IPS-20b (cell line): ENCODE data around the gene GADL1.

Experiments
- H3K27ac ChIP-seq: one replicate; pipeline ENCODE4 v1.5.1; 2013; ENCODE audit warnings: low read length
- H3K27me3 ChIP-seq: 2 replicates; pipeline ENCODE4 v1.6.1; 2013; ENCODE audit warnings: mild to moderate bottlenecking, low read length, inconsistent platforms; ENCODE audit not compliant: insufficient read depth
- H3K36me3 ChIP-seq: 2 replicates; pipeline ENCODE4 v1.6.1; 2013; ENCODE audit warnings: low read depth, mild to moderate bottlenecking, inconsistent platforms, low read length, moderate library complexity; ENCODE audit not compliant: insufficient read depth
- H3K4me1 ChIP-seq: 2 replicates; pipeline ENCODE4 v1.6.1; 2013; ENCODE audit warnings: mild to moderate bottlenecking, control low read depth, inconsistent platforms, low read length, moderate library complexity; ENCODE audit not compliant: insufficient read depth
- H3K4me3 ChIP-seq: 2 replicates; pipeline ENCODE4 v1.5.1; 2013; ENCODE audit warnings: mild to moderate bottlenecking, low read length, inconsistent platforms
- H3K9ac ChIP-seq: 2 replicates; pipeline ENCODE4 v1.6.1; 2013; ENCODE audit warnings: low read depth, mild to moderate bottlenecking, inconsistent platforms, low read length, moderate library complexity
- H3K9me3 ChIP-seq: 2 replicates; pipeline ENCODE4 v1.6.1; 2013; ENCODE audit warnings: mild to moderate bottlenecking, low read depth, low read length, inconsistent platforms; ENCODE audit not compliant: insufficient read depth

GADL1 gene

DNA sequence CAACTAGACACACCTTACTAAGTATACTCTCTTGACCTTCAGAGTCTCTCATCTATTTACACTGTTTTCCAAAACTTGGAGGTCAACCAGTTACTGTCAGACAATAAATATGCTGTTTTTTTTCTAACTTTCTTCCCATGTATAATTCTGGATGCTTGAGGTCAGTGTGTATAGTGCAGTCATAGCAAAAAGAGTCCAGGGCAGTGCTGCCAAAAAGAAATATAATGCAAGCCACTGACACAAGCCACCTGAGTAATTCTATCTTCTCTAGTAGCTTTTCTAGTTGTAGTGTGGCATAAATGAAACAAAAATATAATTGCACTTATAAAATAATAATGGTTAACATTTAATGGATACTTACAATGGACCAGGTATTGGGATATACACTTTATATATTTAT is 21.6 kb downstream of the GADL1 start:
- H3K27ac ChIP-seq, result no peak overlapping the region
- no peaks in the 10 kb centered on the region for H3K9me3 ChIP-seq
- no peaks in the 10 kb centered on the region for H3K27me3 ChIP-seq
- H3K4me3 ChIP-seq, result no peak overlapping the region
- no peaks in the 10 kb centered on the region for H3K4me1 ChIP-seq
- H3K9ac ChIP-seq, result no peak overlapping the region
- no peaks in the 10 kb centered on the region for H3K36me3 ChIP-seq

DNA sequence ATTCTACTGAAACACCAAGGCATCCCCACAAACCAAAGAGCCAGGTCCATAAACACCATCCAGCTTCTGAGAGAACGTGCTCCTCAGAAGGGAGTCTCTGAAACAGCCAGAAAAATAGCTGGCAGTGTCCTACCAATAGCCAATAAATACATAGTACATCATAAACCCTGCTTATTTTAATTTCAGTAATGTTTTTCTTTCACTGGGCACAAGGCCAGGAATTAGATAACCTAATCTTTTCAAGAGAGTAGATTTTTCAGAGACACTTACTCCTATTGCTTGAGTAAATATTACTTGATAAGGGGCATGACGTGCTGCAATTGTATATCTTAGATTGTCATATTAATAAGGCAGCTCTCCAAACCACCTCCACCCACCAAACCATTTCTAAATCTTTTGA is 22.7 kb downstream of the GADL1 start:
- no peaks in the 10 kb centered on the region for H3K9me3 ChIP-seq

DNA sequence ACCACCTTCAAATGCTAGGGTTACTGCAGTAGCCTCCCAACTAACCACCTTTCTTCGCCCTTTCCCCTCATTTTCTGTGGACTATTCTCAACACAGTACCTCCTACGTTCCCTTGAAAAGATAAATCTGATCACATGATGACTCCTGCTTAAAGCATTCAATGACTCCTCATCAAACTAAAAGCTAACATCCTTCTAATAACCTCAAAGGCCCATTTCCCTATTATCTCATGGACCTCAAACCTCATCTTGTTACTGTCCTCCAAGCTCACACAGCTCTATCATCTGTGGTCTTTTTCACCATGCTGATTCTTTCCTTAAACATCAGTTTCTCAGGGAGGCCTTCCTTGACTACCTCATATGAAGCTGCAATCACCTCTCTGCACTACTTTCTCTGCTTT is 29.6 kb downstream of the GADL1 start:
- Histone ChIP-seq H3K9me3 (no peaks in the 10 kb centered on the region), H3K4me3 (no peak overlapping the region), H3K36me3 (no peaks in the 10 kb centered on the region), H3K9ac (no peak overlapping the region), H3K27me3 (no peaks in the 10 kb centered on the region), H3K27ac (no peak overlapping the region), H3K4me1 (peaks cover 9% of the 10 kb centered on the region)

More for the DNA sequence above, 22.7 kb downstream of the GADL1 start:
- Histone ChIP-seq H3K4me1 (no peaks in the 10 kb centered on the region), H3K9ac (no peak overlapping the region), H3K27me3 (no peaks in the 10 kb centered on the region), H3K4me3 (no peak overlapping the region), H3K27ac (no peak overlapping the region), H3K36me3 (no peaks in the 10 kb centered on the region)

DNA sequence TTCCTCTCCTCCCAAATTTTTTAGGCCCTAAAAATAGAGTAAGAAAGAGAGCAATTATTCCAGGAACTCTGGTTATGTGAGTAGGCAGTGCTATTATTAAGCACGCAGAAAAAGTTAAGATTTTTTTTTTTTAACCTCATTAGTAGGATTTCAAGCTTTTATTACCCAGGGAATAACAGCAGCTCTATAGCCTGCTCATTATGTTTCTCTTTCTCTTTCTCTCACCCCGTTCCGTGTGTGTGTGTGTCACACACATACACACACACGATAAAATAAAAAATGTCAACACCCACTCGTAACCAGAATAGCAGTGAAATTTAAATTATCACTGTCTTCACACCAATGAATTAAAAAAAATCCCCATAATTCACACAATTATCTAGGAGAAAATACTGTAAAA is 30.3 kb downstream of the GADL1 start:
- no peak overlapping the region for H3K27ac ChIP-seq
- H3K36me3 ChIP-seq, result no peaks in the 10 kb centered on the region
- H3K27me3 ChIP-seq, result no peaks in the 10 kb centered on the region
- H3K9ac ChIP-seq, result no peak overlapping the region; the same call in 1 of the 2 replicates
- H3K4me3 ChIP-seq, result no peak overlapping the region
- no peaks in the 10 kb centered on the region for H3K9me3 ChIP-seq
- H3K4me1 ChIP-seq, result peaks cover 9% of the 10 kb centered on the region

DNA sequence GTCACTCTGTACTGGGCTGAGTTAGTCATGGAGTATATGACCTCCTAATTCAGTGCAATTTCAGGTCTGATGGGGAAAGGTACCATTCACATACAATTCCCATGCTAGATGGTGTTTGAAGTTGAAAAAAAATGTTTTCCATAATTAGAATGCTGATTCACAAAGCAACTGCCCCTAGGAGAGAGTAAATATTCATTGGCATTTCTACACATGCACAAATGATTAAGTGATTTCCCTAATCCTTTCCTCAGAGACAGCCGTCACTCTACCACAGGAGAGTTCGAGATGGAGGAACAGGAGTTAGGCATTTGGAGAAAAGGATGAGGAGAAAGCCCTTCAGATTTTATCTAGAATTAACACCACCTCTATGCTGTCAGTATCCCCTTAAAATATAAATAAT is 32.5 kb downstream of the GADL1 start:
- Histone ChIP-seq H3K27me3 (no peaks in the 10 kb centered on the region), H3K4me1 (peaks cover 9% of the 10 kb centered on the region), H3K36me3 (no peaks in the 10 kb centered on the region), H3K27ac (no peak overlapping the region), H3K9ac (no peak overlapping the region), H3K9me3 (no peaks in the 10 kb centered on the region), H3K4me3 (no peak overlapping the region)

DNA sequence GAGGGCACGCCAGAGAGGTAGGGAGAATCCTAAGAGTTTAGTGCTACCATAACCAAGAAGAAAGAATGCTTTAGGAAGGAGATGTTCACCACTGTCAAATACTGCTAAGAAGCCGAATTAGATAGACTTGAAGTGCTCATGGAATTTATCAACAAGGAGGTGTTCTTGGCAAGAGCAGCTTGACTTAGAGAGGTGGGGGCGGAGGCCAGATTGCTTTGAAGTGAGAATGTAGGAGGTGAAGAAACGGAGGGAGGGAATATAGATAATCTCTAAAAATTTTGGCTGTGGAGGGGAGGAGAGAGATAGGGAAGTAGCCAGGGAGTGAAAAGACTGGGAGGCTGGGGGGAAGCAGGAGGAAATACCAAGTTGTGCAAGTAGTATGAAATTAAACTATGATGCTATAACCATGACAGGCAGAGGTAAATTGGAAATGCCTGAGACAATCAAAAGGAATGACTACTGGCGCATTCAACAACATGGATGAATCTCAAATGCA is 35.5 kb downstream of the GADL1 start:
- no peak overlapping the region for H3K27ac ChIP-seq
- no peak overlapping the region for H3K4me3 ChIP-seq
- peaks cover 8% of the 10 kb centered on the region for H3K4me1 ChIP-seq
- H3K36me3 ChIP-seq, result no peaks in the 10 kb centered on the region
- no peak overlapping the region for H3K9ac ChIP-seq
- no peaks in the 10 kb centered on the region for H3K27me3 ChIP-seq
- H3K9me3 ChIP-seq, result no peaks in the 10 kb centered on the region

DNA sequence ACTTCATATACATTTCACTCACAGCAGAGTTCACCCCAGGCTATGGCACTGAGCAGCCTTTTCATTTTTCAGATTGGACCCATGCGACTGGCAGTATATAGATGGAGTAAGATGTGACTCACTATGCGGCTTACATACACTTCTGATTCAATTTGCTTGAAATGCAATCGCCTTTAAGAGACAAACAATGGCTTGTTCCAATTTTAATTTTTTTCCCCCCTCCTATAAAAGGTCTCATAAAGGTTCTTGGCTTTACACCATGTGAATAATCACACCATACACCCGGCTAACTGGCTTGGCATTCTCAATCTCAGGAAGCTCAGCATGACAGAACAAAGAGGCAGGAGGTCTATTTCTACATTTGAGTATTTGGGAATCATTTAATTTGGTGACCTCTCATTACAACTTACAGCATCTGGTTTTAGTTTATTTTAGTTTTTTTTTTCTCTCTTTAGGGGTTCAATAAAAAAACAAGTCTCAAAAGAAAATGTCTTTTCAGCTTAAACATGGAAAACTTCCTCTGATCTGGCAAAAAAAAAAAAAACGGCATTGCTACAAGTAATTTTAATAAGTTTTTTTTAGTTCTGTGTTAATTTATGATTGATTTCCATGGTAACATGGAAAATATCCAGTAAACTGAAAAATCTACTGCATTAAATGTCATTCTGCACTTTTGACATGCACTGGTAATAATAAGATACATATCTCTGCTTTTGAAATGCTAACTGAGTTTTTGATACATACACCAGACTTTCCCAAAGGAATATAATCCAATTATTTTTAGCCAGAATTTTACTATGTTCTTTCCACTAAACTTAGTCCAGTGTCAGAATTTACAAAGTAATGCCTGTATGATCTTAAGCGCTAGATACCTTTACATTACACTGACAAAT is 38.8 kb downstream of the GADL1 start:
- H3K9ac ChIP-seq, result no peak overlapping the region
- H3K27ac ChIP-seq, result no peak overlapping the region
- no peaks in the 10 kb centered on the region for H3K27me3 ChIP-seq
- H3K4me1 ChIP-seq, result no peaks in the 10 kb centered on the region
- H3K4me3 ChIP-seq, result no peak overlapping the region
- no peaks in the 10 kb centered on the region for H3K9me3 ChIP-seq
- no peaks in the 10 kb centered on the region for H3K36me3 ChIP-seq

DNA sequence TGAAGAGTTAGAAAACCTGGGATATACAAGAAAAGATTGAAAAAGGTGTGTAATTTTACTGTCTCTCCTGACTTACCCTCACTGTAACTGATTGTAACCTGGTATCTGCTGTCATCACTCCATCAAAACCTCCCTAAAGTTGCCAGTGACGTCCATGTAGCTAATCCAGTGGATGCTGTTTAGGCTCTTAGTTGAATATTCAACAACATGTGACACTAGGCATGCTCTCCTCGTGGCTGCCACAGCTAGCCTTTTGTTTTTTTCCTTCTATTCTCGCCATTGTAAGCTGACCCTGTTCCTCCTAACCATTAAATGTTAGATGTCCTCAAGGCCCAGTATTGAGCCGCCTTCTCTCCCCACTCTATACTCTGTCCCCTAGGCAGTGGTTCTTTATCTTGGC is 41.6 kb downstream of the GADL1 start:
- Histone ChIP-seq H3K9me3 (no peaks in the 10 kb centered on the region), H3K4me3 (no peak overlapping the region), H3K9ac (no peak overlapping the region), H3K27me3 (no peaks in the 10 kb centered on the region), H3K4me1 (no peaks in the 10 kb centered on the region), H3K36me3 (no peaks in the 10 kb centered on the region), H3K27ac (no peak overlapping the region)

DNA sequence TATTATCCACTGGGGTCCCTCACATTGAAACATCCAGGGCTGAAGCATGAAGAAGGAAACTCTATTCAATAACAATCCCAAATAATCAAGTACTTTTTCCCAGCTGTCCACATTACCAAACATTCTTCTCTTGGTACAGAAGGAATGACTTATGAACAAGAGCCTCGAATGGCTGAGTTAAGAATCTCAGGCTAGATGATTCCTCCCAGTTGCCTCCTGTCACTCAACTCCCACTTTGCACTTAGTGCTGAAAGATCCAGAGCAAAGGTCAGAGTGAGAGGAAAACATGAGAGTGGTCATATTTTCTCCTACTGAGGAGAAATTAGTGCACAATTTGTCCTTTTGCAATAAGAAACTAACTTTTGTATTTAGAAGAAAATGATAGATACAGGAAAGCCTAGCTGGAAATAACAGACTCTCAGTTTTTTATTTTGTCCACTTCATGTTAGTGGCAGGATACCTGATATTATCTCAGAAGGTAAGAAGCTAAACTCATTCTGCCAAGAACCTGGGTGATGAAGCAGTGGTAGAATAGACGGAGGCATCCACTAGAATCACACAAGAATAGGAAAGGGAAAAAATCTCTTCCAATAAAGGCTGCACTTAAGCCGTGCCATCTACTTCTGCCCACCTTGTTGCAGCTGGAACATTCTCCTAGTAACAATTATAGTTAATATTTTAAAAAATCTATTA is 46.2 kb downstream of the GADL1 start:
- Histone ChIP-seq H3K36me3 (no peaks in the 10 kb centered on the region), H3K4me3 (no peak overlapping the region), H3K4me1 (no peaks in the 10 kb centered on the region), H3K27me3 (no peaks in the 10 kb centered on the region), H3K27ac (no peak overlapping the region), H3K9ac (no peak overlapping the region), H3K9me3 (no peaks in the 10 kb centered on the region)

DNA sequence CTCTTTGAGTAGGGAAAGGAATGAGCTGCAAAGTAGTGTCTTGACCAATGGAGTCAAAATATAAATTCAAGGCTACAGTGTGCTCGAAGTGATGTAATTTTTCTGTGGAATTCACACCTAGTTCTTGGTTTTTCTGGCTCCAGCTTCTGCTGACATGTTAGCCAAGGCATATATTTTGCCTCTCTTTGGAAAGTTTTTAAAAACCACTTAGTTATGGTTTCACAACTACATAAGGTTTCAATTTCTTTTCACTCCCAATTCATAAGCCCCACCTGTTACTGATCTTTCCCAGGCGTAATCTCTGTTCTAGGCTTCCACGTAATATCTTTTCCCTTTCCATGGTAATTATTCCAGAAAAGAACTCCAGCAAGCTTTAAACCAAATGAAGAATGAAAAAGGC is 46.9 kb downstream of the GADL1 start:
- Histone ChIP-seq H3K36me3 (no peaks in the 10 kb centered on the region), H3K9ac (no peak overlapping the region), H3K27ac (no peak overlapping the region), H3K4me1 (no peaks in the 10 kb centered on the region), H3K27me3 (no peaks in the 10 kb centered on the region), H3K9me3 (no peaks in the 10 kb centered on the region), H3K4me3 (no peak overlapping the region)

DNA sequence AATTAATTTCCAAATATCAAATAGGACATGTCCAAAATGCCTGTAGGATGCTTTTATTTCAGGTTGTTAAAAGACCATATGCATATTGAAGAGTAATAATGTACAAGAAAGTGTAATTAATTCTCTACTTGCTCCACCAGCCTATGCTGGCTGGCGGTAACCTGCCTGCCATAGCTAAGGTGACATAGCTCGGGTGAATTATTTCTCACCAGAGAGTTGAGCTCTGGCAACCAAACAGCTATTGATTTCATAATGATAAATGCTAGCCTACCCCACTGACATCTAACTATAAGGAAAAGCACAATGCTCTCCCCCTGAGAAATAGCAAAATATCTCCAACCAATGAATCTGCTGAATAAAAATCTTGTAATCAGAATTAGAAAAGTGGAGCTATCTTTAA is 48.9 kb downstream of the GADL1 start:
- no peaks in the 10 kb centered on the region for H3K4me1 ChIP-seq
- no peak overlapping the region for H3K27ac ChIP-seq
- no peaks in the 10 kb centered on the region for H3K27me3 ChIP-seq
- H3K36me3 ChIP-seq, result no peaks in the 10 kb centered on the region
- no peak overlapping the region for H3K9ac ChIP-seq
- no peak overlapping the region for H3K4me3 ChIP-seq
- no peaks in the 10 kb centered on the region for H3K9me3 ChIP-seq

DNA sequence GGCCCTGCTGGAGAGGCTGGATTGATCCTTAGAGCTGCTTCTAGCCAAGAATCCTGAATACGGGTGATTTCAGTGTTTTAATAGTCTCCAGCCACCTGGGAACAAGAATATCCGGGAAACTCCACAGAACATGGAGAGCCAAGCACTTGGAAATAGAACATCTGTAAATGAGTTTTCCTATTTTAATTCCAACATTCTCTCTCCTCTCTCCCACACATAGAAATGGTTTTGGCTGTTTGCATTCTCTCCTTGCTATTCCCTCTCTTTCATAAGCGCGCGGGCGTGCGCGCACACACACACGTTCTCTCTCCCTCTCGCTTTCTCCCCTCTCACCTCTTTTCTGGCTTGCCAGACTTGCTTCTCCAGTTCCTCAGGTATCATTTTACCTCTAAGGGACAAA is 50.6 kb downstream of the GADL1 start:
- Histone ChIP-seq H3K27me3 (no peaks in the 10 kb centered on the region), H3K4me3 (no peak overlapping the region), H3K27ac (no peak overlapping the region), H3K9me3 (no peaks in the 10 kb centered on the region), H3K4me1 (no peaks in the 10 kb centered on the region), H3K9ac (no peak overlapping the region), H3K36me3 (no peaks in the 10 kb centered on the region)
